Ovary (tissue), 3 donors: ENCODE measurements around the gene AP5B1.

ENCODE experiments used
- EP300 ChIP-seq: sonication (generic); formaldehyde crosslinking; IDR thresholded peaks from one replicate; pipeline ENCODE4 v1.6.1; 2017; ENCODE audit warnings: antibody characterized with exemption
- POLR2A ChIP-seq: fragments of 450-650 bp; IDR thresholded peaks from one replicate; pipeline ENCODE4 v1.6.1; 2017; ENCODE audit warnings: antibody characterized with exemption, mild to moderate bottlenecking, moderate library complexity
- TF ChIP-seq, protein P1 (sequence below), 3 donors: fragments of 450-650 bp in 2 of 3; fragments of 200-600 bp in 1 of 3; IDR thresholded peaks; one replicate each; pipeline versions ENCODE4 v1.5.1 to v1.8.0; 2016 to 2022; ENCODE audit warnings: antibody characterized with exemption in 3 of 3, mild to moderate bottlenecking in 1 of 3
- donor health status: DM: no; HTN: no; CAD: no.

DNA sequence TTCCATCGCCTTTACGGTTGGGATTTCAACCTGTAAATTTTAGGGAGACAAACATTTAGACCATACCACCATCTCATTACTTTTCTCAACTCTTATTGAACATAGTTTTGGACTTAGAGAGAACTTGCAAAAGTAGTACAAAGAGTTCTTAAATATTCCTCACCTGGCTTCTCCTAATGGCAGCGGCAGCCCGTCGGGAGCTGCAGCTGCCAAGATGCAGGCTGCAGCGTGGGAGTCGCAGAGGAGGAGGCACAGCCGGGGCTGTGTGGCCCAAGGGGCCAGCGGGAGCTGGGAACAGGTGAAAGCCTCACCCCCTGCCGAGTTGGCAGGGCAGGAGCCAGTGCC is 37.1 kb downstream of the AP5B1 start:
- no peak for TF ChIP-seq POLR2A
- TF ChIP-seq, protein P1, sequence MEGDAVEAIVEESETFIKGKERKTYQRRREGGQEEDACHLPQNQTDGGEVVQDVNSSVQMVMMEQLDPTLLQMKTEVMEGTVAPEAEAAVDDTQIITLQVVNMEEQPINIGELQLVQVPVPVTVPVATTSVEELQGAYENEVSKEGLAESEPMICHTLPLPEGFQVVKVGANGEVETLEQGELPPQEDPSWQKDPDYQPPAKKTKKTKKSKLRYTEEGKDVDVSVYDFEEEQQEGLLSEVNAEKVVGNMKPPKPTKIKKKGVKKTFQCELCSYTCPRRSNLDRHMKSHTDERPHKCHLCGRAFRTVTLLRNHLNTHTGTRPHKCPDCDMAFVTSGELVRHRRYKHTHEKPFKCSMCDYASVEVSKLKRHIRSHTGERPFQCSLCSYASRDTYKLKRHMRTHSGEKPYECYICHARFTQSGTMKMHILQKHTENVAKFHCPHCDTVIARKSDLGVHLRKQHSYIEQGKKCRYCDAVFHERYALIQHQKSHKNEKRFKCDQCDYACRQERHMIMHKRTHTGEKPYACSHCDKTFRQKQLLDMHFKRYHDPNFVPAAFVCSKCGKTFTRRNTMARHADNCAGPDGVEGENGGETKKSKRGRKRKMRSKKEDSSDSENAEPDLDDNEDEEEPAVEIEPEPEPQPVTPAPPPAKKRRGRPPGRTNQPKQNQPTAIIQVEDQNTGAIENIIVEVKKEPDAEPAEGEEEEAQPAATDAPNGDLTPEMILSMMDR (IDR thresholded peaks at IDR 0.05) = no peak
- no peak for TF ChIP-seq EP300
